ENCODE results near the gene SIL1. TPM values are rescaled to one million over a fixed set of nuclear protein-coding genes. Genes with fewer than 3 reads are reported as not detected.

SIL1 gene
- total and polyA plus RNA-seq, 9 of the 15 experiments (the other 6 are each of a cell fraction or from before 2014, with no cell fraction given), result 1.3 to 30.5 (median 18.1) TPM

GRCh38 chr5:138968601-138969000 is 229.6 kb downstream of the SIL1 start (continued):
- TF ChIP-seq CLOCK (CRISPR knock-in tag; IDR thresholded peaks at IDR 0.05; ENCODE audit: borderline replicate concordance) (no peak), ZNF766 (CRISPR knock-in tag; conservative IDR thresholded peaks at IDR 0.05) (no peak)

- in situ Hi-C loops (cut with MboI) (no loop called here), intact Hi-C loops (cut with micrococcal nuclease) (no loop called here)
- no peak for ATAC-seq
- H2AFZ ChIP-seq (ENCODE audit: low read depth, low read length), result no peak overlapping the region
- no TSS peak for BruUV-seq (replicated peaks)
- H3K4me2 ChIP-seq (ENCODE audit: insufficient read depth, low read length), result no peak overlapping the region
- H3K79me2 ChIP-seq (ENCODE audit: control insufficient read depth, insufficient read depth, low read length), result no peaks in the 10 kb centered on the region
- no peaks in the 10 kb centered on the region for H3K9me1 ChIP-seq (ENCODE audit: control insufficient read depth, insufficient read depth, low read length)
- H3K36me3 ChIP-seq (ENCODE audit: control insufficient read depth, insufficient read depth, low read length), result no peaks in the 10 kb centered on the region
- no peak overlapping the region for H3K4me3 ChIP-seq
- H3K9ac ChIP-seq (ENCODE audit: insufficient read depth in 1 of 2, low read depth in 2 of 2, low read length in 2 of 2), result no peak overlapping the region
- no peak for FAIRE-seq
- H4K20me1 ChIP-seq (replicated peaks; ENCODE audit: control insufficient read depth, insufficient read depth, low read length), result peaks cover 4% of the 10 kb centered on the region; the same call in 1 of the 2 replicates
- no peaks in the 10 kb centered on the region for H3K27me3 ChIP-seq (ENCODE audit: control insufficient read depth in 2 of 2, insufficient read depth in 2 of 2, low read length in 2 of 2)
- H3K27ac ChIP-seq (ENCODE audit: extremely low read depth, low read depth, low read length), result no peak overlapping the region
- TF ChIP-seq LCOR (CRISPR knock-in tag; IDR thresholded peaks at IDR 0.05) (no peak), POLR3A (IDR thresholded peaks at IDR 0.05; ENCODE audit: borderline replicate concordance, extremely low read depth, insufficient read depth, insufficient read length) (no peak), RCOR1 (IDR thresholded peaks at IDR 0.05; ENCODE audit: borderline replicate concordance in 1 of 2, low read depth in 2 of 2, low read length in 2 of 2) (no peak), MIER1 (IDR thresholded peaks at IDR 0.05; ENCODE audit: low read depth) (no peak), DNMT1 (IDR thresholded peaks at IDR 0.05) (no peak), CBX8 (IDR thresholded peaks at IDR 0.05; ENCODE audit: borderline replicate concordance, extremely low read depth, low read depth, low read length, poor library complexity, severe bottlenecking) (no peak), MEF2D (tag; conservative IDR thresholded peaks at IDR 0.05; ENCODE audit: low read depth) (no peak), HDGF (IDR thresholded peaks at IDR 0.05) (no peak), ZBED1 (IDR thresholded peaks at IDR 0.05) (no peak)
- ChIA-PET CTCF (ENCODE audit: low intra/inter-chr PET ratio) (no interaction called here), POLR2A (no interaction called here)
- DNase-seq (ENCODE audit: extremely low read depth in 1 of 4, low spot score in 3 of 4), result no peak
- WGBS (ENCODE audit: insufficient coverage, low coverage, missing lambda C conversion rate), result 45% methylated on average over 10 of the region's 10 CpGs
- peaks cover 3 to 7% of the 10 kb centered on the region in 2 experiments; a peak in 4 of 5 replicates for H3K4me1 ChIP-seq (replicated peaks in 1 of 2; ENCODE audit: control insufficient read depth in 2 of 2, insufficient read depth in 2 of 2, low read length in 2 of 2)
- no peaks in the 10 kb centered on the region for H3K9me3 ChIP-seq (replicated peaks; ENCODE audit: control insufficient read depth, insufficient read depth, low read depth, low read length)
Measured at GRCh38 chr5:138967791-138968448, 230.2 kb downstream of the SIL1 start.
